ENCODE results near the gene RND1. TPM values are rescaled to one million over a fixed set of nuclear protein-coding genes. Genes with fewer than 3 reads are reported as not detected.
A peak's percentile ranks its signal among the peaks of the same experiment; 100 is the strongest.
"Not testable (repeated sequence)": the region's sequence is repeated elsewhere in the genome, so short reads cannot be mapped to it uniquely, and the experiment has no call there.

The RND1 gene
- total RNA-seq, 1 donor from 2014 or later = not detected

- DNase-seq (ENCODE audit: low read depth) = no peak
Measured at GRCh38 chr12:48868451-48868850, 2.8 kb upstream of the RND1 start.

- no peak for DNase-seq (ENCODE audit: low read depth)
Measured at GRCh38 chr12:48866052-48866711, 512 bp upstream of the RND1 start.

- no peak for DNase-seq (ENCODE audit: low read depth)
Measured at GRCh38 chr12:48863291-48863690, 2.4 kb downstream of the RND1 start.

DNA sequence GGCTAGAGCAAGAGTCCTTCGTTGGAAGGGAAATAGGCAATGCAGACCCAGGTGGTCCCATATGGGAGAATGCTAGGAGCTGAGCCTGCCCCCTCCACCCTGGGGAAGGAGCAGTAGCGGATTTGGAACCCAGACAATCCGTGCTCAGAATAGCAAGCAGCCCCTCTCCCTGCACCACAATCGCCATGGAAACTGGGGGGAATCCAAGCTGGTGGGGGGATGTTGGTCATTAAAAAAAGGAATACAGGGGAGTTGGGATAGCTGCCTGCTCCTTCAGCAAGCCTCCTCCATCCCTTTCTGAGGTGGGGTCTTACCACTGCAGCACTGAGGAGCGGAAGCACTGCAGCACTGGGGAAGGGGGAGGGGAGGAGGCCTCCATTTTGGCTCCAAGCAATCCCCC, 2.9 kb downstream of the RND1 start:
- DNase-seq (ENCODE audit: low read depth) = no peak

DNA sequence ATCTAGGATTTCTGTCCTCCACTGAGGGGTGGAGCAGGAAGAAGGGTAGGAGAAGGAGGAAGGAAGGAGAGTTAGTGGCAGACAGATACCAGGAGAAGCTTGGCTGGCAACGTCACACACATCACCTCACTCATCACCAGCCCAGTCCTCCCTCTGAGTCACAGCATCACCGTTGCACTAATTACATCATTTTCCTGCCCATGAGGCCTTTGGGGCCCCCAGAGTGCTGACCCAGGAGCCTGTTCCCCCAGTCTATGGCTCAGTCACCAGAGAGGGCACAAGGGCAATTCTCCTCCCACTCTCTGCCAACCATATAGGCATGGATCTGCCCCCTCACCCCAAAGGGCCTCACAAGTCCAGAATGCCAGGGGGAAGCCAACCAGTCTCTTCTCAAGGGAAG, 4.6 kb downstream of the RND1 start:
- no peak for DNase-seq (ENCODE audit: low read depth)

GRCh38 chr12:48860236-48860635, 5.4 kb downstream of the RND1 start:
- DNase-seq (ENCODE audit: low read depth) = not testable (repeated sequence)

- no peak for DNase-seq (ENCODE audit: low read depth)
Measured at GRCh38 chr12:48859607-48860006, 6.1 kb downstream of the RND1 start.

- no peak for DNase-seq (ENCODE audit: low read depth)
Measured at GRCh38 chr12:48858043-48858442, 7.6 kb downstream of the RND1 start.

DNA sequence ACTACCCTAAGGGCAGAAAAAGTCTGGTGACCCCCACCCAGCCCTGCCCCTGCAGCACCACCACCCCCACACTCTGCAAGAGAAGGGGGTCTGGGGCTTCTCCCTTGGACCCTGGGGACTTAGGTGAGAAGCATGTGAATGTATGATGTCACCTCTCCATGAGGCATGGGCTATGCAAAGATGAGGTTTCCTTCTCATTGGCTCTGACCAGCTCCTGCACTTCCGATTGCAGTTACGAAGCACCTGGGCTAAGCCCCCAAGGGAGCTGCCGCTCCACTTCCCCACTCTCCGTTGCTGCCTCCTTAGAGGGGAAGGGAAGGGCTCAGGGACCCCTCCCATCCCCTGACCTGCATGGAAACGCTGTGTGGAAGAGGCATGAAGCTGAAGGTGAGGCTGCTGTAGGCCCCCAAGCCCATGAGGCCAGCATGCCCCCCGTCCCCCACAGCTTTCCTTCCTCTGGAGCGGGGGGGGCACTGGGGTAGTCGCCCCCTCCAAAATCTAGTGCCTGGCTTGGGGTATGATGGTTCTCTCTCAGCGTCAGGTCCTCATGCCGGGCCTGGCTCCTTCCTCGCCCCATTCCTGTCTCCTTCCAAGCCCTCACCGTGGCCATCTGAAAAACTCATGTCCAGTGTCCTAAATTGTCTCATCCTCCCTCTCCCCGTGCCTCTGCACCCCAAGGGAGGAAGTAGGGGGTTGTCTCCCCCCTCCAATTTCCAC, 8.2 kb downstream of the RND1 start:
- no peak for DNase-seq (ENCODE audit: low read depth)

DNA sequence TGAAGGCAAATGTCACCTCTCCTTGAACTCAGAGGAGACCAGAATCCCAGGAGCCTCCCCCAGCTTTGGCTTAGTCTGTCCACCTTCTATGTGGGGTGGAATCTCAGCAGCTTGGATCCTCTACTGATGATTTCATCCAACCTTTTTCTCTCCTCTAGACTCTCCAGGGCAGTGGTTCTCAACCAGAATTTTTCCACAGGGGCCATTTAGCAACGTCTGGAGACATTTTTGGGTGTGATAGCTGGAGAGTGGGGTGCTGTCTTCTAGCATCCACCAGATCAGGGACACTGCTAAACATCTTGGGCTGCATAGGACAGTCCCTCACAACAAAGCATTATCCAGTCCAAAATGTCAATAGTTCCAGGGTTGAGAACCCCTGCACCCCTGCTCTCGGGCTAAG, 9.3 kb downstream of the RND1 start:
- DNase-seq (ENCODE audit: low read depth) = no peak

DNA sequence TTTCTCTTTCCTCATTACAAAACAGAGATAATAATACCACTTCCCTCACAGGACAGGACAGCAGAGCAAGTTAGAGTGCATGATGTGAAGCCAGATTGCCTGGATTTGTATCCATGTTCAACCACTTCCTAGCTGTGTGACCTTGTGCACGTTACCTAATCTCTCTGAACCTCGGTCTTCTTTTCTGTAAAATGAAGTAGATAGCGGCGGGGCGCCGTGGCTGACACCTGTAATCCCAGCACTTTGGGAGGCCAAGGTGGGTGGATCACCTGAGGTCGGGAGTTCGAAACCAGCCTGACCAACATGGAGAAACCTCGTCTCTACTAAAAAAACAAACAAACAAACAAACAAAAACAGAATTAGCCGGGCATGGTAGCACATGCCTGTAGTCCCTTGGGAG, 10.7 kb downstream of the RND1 start:
- not testable (repeated sequence) for DNase-seq (ENCODE audit: low read depth)

DNA sequence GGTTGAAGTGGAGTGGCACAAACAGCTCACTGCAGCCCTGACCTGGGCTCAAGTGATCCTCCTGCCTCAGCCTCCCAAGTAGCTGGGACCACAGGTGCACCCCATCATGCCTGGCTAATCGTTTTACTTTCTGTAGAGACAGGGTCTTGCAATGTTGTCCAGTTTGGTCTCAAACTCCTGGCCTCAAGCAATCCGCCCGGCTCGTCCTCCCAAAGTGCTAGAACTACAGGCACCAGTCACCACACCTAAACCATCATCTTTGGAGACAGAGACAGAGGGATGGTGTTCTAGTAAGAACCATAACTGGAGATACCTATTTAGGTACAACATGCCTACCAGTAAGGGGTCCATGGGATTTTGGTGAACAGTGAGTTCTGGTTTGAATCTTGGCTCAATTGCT, 11.2 kb downstream of the RND1 start:
- DNase-seq (ENCODE audit: low read depth) = no peak

- DNase-seq (ENCODE audit: low read depth) = peak; percentile 94
Measured at GRCh38 chr12:48852734-48853688, 12.7 kb downstream of the RND1 start.

DNA sequence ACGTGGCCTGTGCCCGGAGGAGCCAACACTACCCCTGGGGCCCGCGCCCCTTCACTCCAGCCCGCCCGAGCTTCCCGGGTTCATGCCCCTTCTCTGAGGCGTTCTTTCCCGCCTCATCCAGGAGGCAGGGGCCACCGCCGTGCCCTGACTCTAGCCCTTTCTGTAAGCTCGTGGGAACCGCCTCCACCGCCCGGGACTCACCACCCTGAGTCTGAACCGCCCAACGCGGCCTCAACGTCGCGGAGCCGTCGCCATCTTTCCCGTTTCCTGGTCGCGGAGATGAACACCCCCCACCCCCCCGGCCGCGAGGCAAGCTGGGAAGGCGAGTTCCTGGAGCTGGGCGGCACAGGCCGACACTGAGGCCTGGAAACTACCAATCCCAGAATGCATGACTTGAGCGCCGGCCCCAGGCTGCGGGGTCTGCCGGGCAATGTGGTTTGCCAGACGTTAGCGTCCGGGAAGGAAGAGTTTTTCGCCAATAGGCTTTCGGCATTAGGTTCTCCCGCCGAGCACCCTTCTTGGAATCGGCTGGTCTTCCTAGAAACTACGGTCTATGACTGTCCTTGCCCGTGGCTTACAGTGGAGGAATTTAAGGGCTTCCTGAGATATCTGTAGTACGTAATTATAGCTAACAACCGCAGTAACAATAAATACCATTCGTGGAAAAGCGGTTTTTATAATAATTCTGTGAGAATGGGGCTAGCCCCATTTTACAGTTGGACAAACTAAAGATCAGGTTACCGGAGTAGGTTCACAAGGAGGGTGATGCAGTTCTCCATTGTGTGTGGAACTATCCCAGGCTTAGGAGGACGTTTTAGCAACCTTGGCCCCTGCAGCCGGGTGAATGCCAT, 13.6 kb downstream of the RND1 start, which contains the start of gene DDX23:
DDX23 (minus strand) TSS at position 281 of the 851 bp plus-strand sequence. CDS start 6,381 bp downstream, outside the sequence.
- peak; percentile 98 for DNase-seq (ENCODE audit: low read depth)

GRCh38 chr12:48842021-48842420, 23.6 kb downstream of the RND1 start:
- not testable (repeated sequence) for DNase-seq (ENCODE audit: low read depth)

DNA sequence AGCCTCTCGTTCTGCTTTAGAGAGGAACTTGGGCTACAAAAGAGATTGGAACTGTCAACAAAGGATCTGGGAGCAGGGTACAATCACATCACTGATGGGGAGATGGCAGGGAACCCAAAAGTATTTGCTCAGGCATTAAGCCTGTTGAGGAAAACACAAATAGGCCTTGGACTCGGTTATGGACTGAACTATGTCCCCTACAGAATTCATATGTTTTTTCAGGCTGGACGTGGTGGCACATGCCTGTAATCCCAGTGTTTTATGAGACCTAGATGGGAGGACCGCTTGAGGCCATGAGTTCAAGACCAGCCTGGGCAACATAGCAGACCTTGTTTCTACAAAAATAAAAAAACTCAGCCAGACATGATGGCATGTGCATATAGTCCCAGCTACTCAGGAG, 27.6 kb downstream of the RND1 start:
- no peak for DNase-seq (ENCODE audit: low read depth)

- no peak for DNase-seq (ENCODE audit: low read depth)
Measured at GRCh38 chr12:48832321-48833060, 33.2 kb downstream of the RND1 start.

DNA sequence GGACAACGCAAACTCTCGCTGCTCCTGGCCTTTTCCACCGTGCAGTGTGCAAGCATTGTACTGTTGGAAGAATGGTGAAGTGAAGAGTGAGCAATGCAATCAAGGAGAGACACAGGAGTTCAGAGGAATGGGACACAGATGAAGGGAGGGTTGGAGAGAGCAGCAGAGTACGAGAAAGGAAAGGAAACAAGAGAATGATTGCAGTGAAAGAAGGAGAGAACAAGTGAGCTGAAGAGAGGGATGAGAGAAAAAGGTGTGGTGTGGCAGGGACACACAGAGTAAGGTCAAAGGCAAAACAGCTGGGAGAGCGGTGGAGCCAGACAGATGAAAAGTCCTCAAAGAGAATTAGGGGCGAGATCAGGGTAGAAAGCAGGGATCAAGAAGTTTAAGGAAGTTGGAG, 34.4 kb downstream of the RND1 start:
- DNase-seq (ENCODE audit: low read depth) = no peak

DNA sequence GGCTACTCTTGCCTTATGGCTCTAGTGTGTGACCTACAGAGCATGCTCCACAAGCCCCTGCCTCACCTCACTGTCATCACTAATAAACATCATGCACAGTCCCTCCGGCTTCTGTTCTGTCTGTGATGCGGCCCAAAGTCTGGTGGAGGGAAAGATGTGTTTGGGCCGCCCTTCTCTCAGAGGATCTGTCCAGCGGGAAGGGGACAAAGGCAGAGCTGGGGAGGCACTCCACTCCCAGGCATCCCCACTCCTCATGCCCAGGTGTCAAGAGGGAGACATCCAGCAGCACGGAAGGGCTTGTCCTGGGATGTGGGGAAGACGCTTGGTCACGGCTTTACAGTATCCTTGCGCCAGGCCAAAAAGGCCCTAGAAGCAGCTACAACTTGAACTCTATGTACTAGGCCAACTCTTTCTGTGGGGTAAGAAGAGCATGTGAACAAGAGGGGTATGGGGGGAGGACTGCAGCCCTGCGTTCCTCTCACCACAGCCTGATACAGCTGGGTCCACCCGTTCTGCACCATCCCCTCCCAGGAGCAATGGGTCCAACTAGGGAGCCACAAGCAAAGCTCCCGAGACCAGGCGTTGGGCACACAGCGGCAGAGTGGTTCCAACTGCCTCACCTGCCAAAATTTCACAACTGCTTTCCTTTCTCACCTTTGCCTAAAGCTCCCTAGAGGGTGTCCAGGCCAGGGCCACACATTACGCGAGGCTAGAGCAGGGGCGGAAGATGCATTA, 36.7 kb downstream of the RND1 start:
- no peak for DNase-seq (ENCODE audit: low read depth)

All from myocyte (in vitro differentiated cells).